DMS153 treated with DMSO at 0.1 percent for 48 hours (cell line): Measurements from ENCODE around the gene FBN2.
"Not testable (repeated sequence)": the region's sequence is repeated elsewhere in the genome, so short reads cannot be mapped to it uniquely, and the experiment has no call there.

Experiments
- DNase-seq: peaks from one replicate; lab custom pipeline; 2025; ENCODE audit not compliant: unreplicated experiment; lab: John Stamatoyannopoulos, UW

The FBN2 gene

GRCh38 chr5:128432913-128433440 is 105.1 kb downstream of the FBN2 start:
- no peak for DNase-seq

GRCh38 chr5:128427921-128428320 is 110.1 kb downstream of the FBN2 start:
- DNase-seq = no peak

- DNase-seq = no peak
Measured at GRCh38 chr5:128426090-128426534, 111.9 kb downstream of the FBN2 start.

GRCh38 chr5:128424646-128425045 is 113.4 kb downstream of the FBN2 start:
- DNase-seq = no peak

- DNase-seq = no peak
Measured at GRCh38 chr5:128422612-128423011, 115.4 kb downstream of the FBN2 start.

GRCh38 chr5:128414469-128414868 is 123.6 kb downstream of the FBN2 start:
- DNase-seq = no peak

GRCh38 chr5:128413356-128413755 is 124.7 kb downstream of the FBN2 start:
- no peak for DNase-seq

GRCh38 chr5:128412145-128412930 is 125.7 kb downstream of the FBN2 start:
- DNase-seq = no peak

- no peak for DNase-seq
Measured at GRCh38 chr5:128409166-128409800, 128.8 kb downstream of the FBN2 start.

GRCh38 chr5:128408622-128409021 is 129.4 kb downstream of the FBN2 start:
- DNase-seq = no peak

- DNase-seq = no peak
Measured at GRCh38 chr5:128407944-128408343, 130.1 kb downstream of the FBN2 start.

- DNase-seq = no peak
Measured at GRCh38 chr5:128406803-128407202, 131.2 kb downstream of the FBN2 start.

- no peak for DNase-seq
Measured at GRCh38 chr5:128405159-128405558, 132.9 kb downstream of the FBN2 start.

- no peak for DNase-seq
Measured at GRCh38 chr5:128403333-128403732, 134.7 kb downstream of the FBN2 start.

GRCh38 chr5:128402506-128402905 is 135.5 kb downstream of the FBN2 start:
- DNase-seq = no peak

- not testable (repeated sequence) for DNase-seq
Measured at GRCh38 chr5:128400766-128401165, 137.3 kb downstream of the FBN2 start.

GRCh38 chr5:128399111-128399510 is 138.9 kb downstream of the FBN2 start:
- DNase-seq = no peak

GRCh38 chr5:128397876-128398275 is 140.2 kb downstream of the FBN2 start:
- DNase-seq = no peak

- DNase-seq = no peak
Measured at GRCh38 chr5:128395073-128395472, 143.0 kb downstream of the FBN2 start.

GRCh38 chr5:128384068-128384467 is 154.0 kb downstream of the FBN2 start:
- no peak for DNase-seq

GRCh38 chr5:128380337-128380736 is 157.7 kb downstream of the FBN2 start:
- DNase-seq = no peak

GRCh38 chr5:128378632-128379031 is 159.4 kb downstream of the FBN2 start:
- no peak for DNase-seq
